GM12878 (cell line): ENCODE data around the gene PITPNB. TPM values are rescaled to one million over a fixed set of nuclear protein-coding genes. Genes with fewer than 3 reads are reported as not detected.

Source experiments
- ATAC-seq: fragments of 200-7000 bp; cut with Tn5 transposase; 3 replicates; pipeline ENCODE4 v1.9.1; 2020; ENCODE audit warnings: mild to moderate bottlenecking, moderate library complexity
- BruUV-seq: library from RNA; stranded (reverse); fragments of 400-500 nt; replicated peaks from 2 replicates; lab custom pipeline; 2021; lab: Mats Ljungman, UMichigan
- CTCF ChIA-PET: fragments of 300-600 bp; sonication (Branson Sonifier 250); formaldehyde crosslinking; extraction: SDS; loops from one replicate; lab custom pipeline; 2021; ENCODE audit warnings: inconsistent platforms; lab: Yijun Ruan, JAX
- POLR2A ChIA-PET: fragments of 350-600 bp; formaldehyde crosslinking; extraction: SDS; loops from one replicate; lab custom pipeline; 2021; ENCODE audit warnings: inconsistent platforms; lab: Charles Lee
- RAD21 ChIA-PET: fragments of 300-600 bp; sonication (Branson Sonifier 250); formaldehyde crosslinking; loops from one replicate; lab custom pipeline; 2023; ENCODE audit warnings: antibody characterized with exemption; ENCODE audit not compliant: unreplicated experiment; lab: Charles Lee
- SMC1A ChIA-PET: fragments of 300-600 bp; sonication (Branson Sonifier 250); formaldehyde crosslinking; loops from one replicate; lab custom pipeline; 2023; ENCODE audit not compliant: unreplicated experiment, uncharacterized antibody; lab: Charles Lee
- DNase-seq: peaks from one replicate; pipeline ENCODE4 v3.0.0-alpha.2; 2011; ENCODE audit warnings: low read depth, low spot score
- FAIRE-seq: peaks from 3 replicates; lab custom pipeline; 2011; peaks lifted over from hg19 to GRCh38; lab: Jason Lieb, UNC
- H2AFZ ChIP-seq: 2 replicates; pipeline ENCODE4 v1.6.0; 2011; ENCODE audit warnings: low read depth, low read length, control low read depth; ENCODE audit not compliant: control insufficient read depth
- H3K27ac ChIP-seq: 2 replicates; pipeline ENCODE4 v1.5.1; 2011; ENCODE audit warnings: control low read depth; ENCODE audit not compliant: control insufficient read depth, insufficient read depth
- H3K27me3 ChIP-seq, 2 experiments: replicated peaks in 1 of 2; 2 replicates each; pipeline versions ENCODE4 v1.6.0 to v1.6.1; 2011; ENCODE audit warnings: low read length in 1 of 2; ENCODE audit not compliant: control insufficient read depth in 2 of 2, insufficient read depth in 2 of 2
- H3K36me3 ChIP-seq, 2 experiments: 2 replicates each; pipeline ENCODE4 v1.5.1; 2011; ENCODE audit warnings: low read length in 1 of 2; ENCODE audit not compliant: control insufficient read depth in 2 of 2, insufficient read depth in 2 of 2
- H3K4me1 ChIP-seq: 2 replicates; pipeline ENCODE4 v1.6.1; 2011; ENCODE audit warnings: mild to moderate bottlenecking, low read length, moderate library complexity, mixed read lengths; ENCODE audit not compliant: control insufficient read depth, insufficient read depth
- H3K4me2 ChIP-seq: 2 replicates; pipeline ENCODE4 v1.6.0; 2011; ENCODE audit warnings: control low read depth; ENCODE audit not compliant: control insufficient read depth, insufficient read depth
- H3K4me3 ChIP-seq: fragments of 200-600 bp; sonication (generic); 2 replicates; pipeline ENCODE4 v1.5.1; 2016
- H3K79me2 ChIP-seq: 2 replicates; pipeline ENCODE4 v1.6.0; 2011; ENCODE audit warnings: low read length; ENCODE audit not compliant: control insufficient read depth, insufficient read depth
- H3K9ac ChIP-seq: 2 replicates; pipeline ENCODE4 v1.8.0; 2011; ENCODE audit warnings: low read length, control low read depth, mixed read lengths; ENCODE audit not compliant: control insufficient read depth, insufficient read depth
- H3K9me3 ChIP-seq: replicated peaks from 3 replicates; pipeline ENCODE4 v1.5.1; 2011; ENCODE audit warnings: mild to moderate bottlenecking, low read length; ENCODE audit not compliant: control insufficient read depth, insufficient read depth
- H4K20me1 ChIP-seq: 2 replicates; pipeline ENCODE4 v1.6.0; 2011; ENCODE audit not compliant: control insufficient read depth, insufficient read depth
- BCL11A ChIP-seq: IDR thresholded peaks from 2 replicates; pipeline ENCODE4 v1.6.1; 2011; ENCODE audit warnings: low read depth, low read length
- HDAC2 ChIP-seq: fragments of 200-600 bp; sonication (generic); IDR thresholded peaks from 2 replicates; pipeline ENCODE4 v1.6.1; 2017
- IKZF1 ChIP-seq: fragments of 450-650 bp; conservative IDR thresholded peaks from 2 replicates; pipeline ENCODE4 v1.6.1; 2017; ENCODE audit warnings: antibody characterized with exemption, mild to moderate bottlenecking
- MTA2 ChIP-seq: fragments of 450-650 bp; IDR thresholded peaks from 2 replicates; pipeline ENCODE4 v1.6.1; 2016; ENCODE audit warnings: low read depth, mild to moderate bottlenecking, moderate library complexity
- MYC ChIP-seq: IDR thresholded peaks from 2 replicates; pipeline ENCODE4 v1.6.1; 2011; ENCODE audit warnings: mild to moderate bottlenecking, low read length, moderate library complexity, inconsistent platforms; ENCODE audit not compliant: insufficient read depth, insufficient replicate concordance, insufficient read length, severe bottlenecking
- NFIC ChIP-seq: IDR thresholded peaks from 2 replicates; pipeline ENCODE4 v1.6.1; 2012; ENCODE audit warnings: low read depth, mild to moderate bottlenecking, inconsistent platforms, low read length, moderate library complexity
- PAX8 ChIP-seq: fragments of 450-650 bp; IDR thresholded peaks from 2 replicates; pipeline ENCODE4 v1.6.1; 2017; ENCODE audit warnings: mild to moderate bottlenecking, moderate library complexity
- RBBP5 ChIP-seq: fragments of 200-600 bp; sonication (generic); conservative IDR thresholded peaks from 2 replicates; pipeline ENCODE4 v1.6.1; 2016
- SREBF1 ChIP-seq: IDR thresholded peaks from 2 replicates; pipeline ENCODE4 v1.6.1; 2012; ENCODE audit warnings: mild to moderate bottlenecking, low read length
- TAF1 ChIP-seq: IDR thresholded peaks from 2 replicates; pipeline ENCODE4 v1.6.1; 2011; ENCODE audit warnings: mild to moderate bottlenecking, low read depth, low read length, borderline replicate concordance
- WGBS: methylation state at CpG from one replicate; pipeline ENCODE4 v1.1.6; 2016; ENCODE audit warnings: low lambda C conversion rate; ENCODE audit not compliant: insufficient replicate concordance, insufficient coverage; ENCODE audit errors: missing lambda C conversion rate; 5-methylcytosine and 5-hydroxymethylcytosine counted together
- in situ Hi-C: fragments of 300-500 bp; cut with MboI; formaldehyde crosslinking; loops from 9 replicates; pipeline ENCODE4 v1.14.3; 2018; ENCODE audit warnings: mixed read lengths
- intact Hi-C: fragments of 100-400 bp; cut with micrococcal nuclease; formaldehyde crosslinking; loops from one replicate; pipeline ENCODE4 v1.14.2; 2022; ENCODE audit not compliant: unreplicated experiment
- polyA plus RNA-seq, 11 experiments: library from polyadenylated mRNA; depleted of rRNA in 4 of 11; unstranded in 6 of 11; stranded (reverse) in 5 of 11; fragments of >200 nt; fragmentation: Nextera tagmentation in 4 of 11; fragmentation: Illumina TruSeq in 1 of 11; extraction: Ambion mirVana in 4 of 11; extraction: Trizol in 1 of 11; gene quantifications; 1 replicate in 1 of 11; 2 replicates in 10 of 11; pipeline versions ENCODE4 v1.2.1 to v1.2.3, GENCODE V29; 2011 to 2016; ENCODE audit warnings: inconsistent platforms in 2 of 11, missing spikeins in 2 of 11, low read depth in 1 of 11
- total RNA-seq, 4 experiments: library from RNA; depleted of rRNA in 3 of 4; stranded (reverse); fragments of >200 nt in 3 of 4; fragmentation: Illumina TruSeq in 1 of 4; extraction: Trizol in 1 of 4; gene quantifications; 2 replicates each; pipeline versions ENCODE4 v1.2.1 to v1.2.3, GENCODE V29; 2013 to 2021
- TF ChIP-seq, protein P1 (sequence below): fragments of 450-650 bp; IDR thresholded peaks from 2 replicates; pipeline ENCODE4 v1.6.1; 2014; ENCODE audit warnings: mild to moderate bottlenecking
- TF ChIP-seq, protein P2 (sequence below): IDR thresholded peaks from 2 replicates; pipeline ENCODE4 v1.6.1; 2012; ENCODE audit warnings: improper control_type of control experiment, low read depth, low read length; ENCODE audit not compliant: insufficient replicate concordance
- TF ChIP-seq, protein P3 (sequence below): fragments of 450-650 bp; IDR thresholded peaks from 2 replicates; pipeline ENCODE4 v1.6.1; 2017; ENCODE audit warnings: borderline replicate concordance
- TF ChIP-seq, protein P4 (sequence below): fragments of 450-650 bp; IDR thresholded peaks from 2 replicates; pipeline ENCODE4 v1.6.1; 2017; ENCODE audit warnings: mild to moderate bottlenecking, low read depth, inconsistent platforms; ENCODE audit not compliant: poor library complexity, severe bottlenecking

PITPNB gene
- total and polyA plus RNA-seq, 10 of the 15 experiments (the other 5 are each of a cell fraction or from before 2014, with no cell fraction given), result 19.7 to 116 (median 64.9) TPM

DNA sequence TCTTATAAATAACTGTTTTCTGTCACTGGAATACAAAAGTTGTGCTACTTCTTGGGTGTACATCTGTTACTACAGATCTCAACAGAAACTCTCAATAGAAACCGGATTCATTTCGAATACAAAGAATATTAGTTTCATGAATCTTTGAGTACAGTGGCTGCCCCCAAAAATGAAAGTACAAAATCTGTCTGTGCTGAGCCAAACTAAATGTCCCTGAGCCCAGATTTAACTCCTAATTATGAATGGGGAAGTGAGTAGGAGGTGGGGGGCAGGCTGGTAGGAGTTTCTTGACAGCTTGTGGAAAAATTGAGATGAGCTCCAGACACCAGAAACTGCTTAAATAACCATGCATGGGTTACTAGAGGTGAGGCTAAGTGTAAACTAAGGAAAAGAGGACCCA, 41.6 kb downstream of the PITPNB start:
- Histone ChIP-seq H3K4me1 (peaks cover 38% of the 10 kb centered on the region), H3K4me3 (no peak overlapping the region), H3K27ac (no peak overlapping the region), H2AFZ (no peak overlapping the region), H3K36me3 (peaks cover 3 to 16% of the 10 kb centered on the region in 2 experiments), H3K9ac (no peak overlapping the region), H3K79me2 (peaks cover 9% of the 10 kb centered on the region), H3K27me3 (no peaks in the 10 kb centered on the region), H3K9me3 (no peaks in the 10 kb centered on the region), H4K20me1 (peaks cover 5% of the 10 kb centered on the region), H3K4me2 (peak overlapping the region; percentile 57; the same call in 1 of the 2 replicates)
- intact Hi-C loops (no loop called here), in situ Hi-C loops (no loop called here)
- FAIRE-seq, result peak; percentile 64
- peak; percentile 41 for DNase-seq
- ChIA-PET CTCF (interaction anchor here (0.6 to 4.8 kb wide), 11 partner anchors 9 to 1543 kb away, joined by 3 to 87 read pairs (median 3); partner anchors contain the start of gene PITPNB), SMC1A (interaction anchor here (0.7 to 1.7 kb wide), 6 partner anchors 9 to 42 kb away, joined by 3 to 9 read pairs (median 5); partner anchors contain the start of gene PITPNB), POLR2A (interaction anchor here (0.6 kb wide), 1 partner anchor 16 kb away, joined by 4 read pairs; no protein-coding TSS in a partner anchor), RAD21 (interaction anchor here (1.0 to 1.1 kb wide), 2 partner anchors 11 to 114 kb away, joined by 3 to 4 read pairs; no protein-coding TSS in a partner anchor)
- no TSS peak for BruUV-seq
- 0% methylated on average over 2 of the region's 2 CpGs for WGBS
- ATAC-seq, result peak; percentile 69
- TF ChIP-seq, protein P1, sequence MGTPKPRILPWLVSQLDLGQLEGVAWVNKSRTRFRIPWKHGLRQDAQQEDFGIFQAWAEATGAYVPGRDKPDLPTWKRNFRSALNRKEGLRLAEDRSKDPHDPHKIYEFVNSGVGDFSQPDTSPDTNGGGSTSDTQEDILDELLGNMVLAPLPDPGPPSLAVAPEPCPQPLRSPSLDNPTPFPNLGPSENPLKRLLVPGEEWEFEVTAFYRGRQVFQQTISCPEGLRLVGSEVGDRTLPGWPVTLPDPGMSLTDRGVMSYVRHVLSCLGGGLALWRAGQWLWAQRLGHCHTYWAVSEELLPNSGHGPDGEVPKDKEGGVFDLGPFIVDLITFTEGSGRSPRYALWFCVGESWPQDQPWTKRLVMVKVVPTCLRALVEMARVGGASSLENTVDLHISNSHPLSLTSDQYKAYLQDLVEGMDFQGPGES, result no peak
- no peak for TF ChIP-seq PAX8
- TF ChIP-seq IKZF1, result peak; percentile 61
- TF ChIP-seq, protein P2, sequence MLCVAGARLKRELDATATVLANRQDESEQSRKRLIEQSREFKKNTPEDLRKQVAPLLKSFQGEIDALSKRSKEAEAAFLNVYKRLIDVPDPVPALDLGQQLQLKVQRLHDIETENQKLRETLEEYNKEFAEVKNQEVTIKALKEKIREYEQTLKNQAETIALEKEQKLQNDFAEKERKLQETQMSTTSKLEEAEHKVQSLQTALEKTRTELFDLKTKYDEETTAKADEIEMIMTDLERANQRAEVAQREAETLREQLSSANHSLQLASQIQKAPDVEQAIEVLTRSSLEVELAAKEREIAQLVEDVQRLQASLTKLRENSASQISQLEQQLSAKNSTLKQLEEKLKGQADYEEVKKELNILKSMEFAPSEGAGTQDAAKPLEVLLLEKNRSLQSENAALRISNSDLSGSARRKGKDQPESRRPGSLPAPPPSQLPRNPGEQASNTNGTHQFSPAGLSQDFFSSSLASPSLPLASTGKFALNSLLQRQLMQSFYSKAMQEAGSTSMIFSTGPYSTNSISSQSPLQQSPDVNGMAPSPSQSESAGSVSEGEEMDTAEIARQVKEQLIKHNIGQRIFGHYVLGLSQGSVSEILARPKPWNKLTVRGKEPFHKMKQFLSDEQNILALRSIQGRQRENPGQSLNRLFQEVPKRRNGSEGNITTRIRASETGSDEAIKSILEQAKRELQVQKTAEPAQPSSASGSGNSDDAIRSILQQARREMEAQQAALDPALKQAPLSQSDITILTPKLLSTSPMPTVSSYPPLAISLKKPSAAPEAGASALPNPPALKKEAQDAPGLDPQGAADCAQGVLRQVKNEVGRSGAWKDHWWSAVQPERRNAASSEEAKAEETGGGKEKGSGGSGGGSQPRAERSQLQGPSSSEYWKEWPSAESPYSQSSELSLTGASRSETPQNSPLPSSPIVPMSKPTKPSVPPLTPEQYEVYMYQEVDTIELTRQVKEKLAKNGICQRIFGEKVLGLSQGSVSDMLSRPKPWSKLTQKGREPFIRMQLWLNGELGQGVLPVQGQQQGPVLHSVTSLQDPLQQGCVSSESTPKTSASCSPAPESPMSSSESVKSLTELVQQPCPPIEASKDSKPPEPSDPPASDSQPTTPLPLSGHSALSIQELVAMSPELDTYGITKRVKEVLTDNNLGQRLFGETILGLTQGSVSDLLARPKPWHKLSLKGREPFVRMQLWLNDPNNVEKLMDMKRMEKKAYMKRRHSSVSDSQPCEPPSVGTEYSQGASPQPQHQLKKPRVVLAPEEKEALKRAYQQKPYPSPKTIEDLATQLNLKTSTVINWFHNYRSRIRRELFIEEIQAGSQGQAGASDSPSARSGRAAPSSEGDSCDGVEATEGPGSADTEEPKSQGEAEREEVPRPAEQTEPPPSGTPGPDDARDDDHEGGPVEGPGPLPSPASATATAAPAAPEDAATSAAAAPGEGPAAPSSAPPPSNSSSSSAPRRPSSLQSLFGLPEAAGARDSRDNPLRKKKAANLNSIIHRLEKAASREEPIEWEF, result no peak
- TF ChIP-seq, protein P3, sequence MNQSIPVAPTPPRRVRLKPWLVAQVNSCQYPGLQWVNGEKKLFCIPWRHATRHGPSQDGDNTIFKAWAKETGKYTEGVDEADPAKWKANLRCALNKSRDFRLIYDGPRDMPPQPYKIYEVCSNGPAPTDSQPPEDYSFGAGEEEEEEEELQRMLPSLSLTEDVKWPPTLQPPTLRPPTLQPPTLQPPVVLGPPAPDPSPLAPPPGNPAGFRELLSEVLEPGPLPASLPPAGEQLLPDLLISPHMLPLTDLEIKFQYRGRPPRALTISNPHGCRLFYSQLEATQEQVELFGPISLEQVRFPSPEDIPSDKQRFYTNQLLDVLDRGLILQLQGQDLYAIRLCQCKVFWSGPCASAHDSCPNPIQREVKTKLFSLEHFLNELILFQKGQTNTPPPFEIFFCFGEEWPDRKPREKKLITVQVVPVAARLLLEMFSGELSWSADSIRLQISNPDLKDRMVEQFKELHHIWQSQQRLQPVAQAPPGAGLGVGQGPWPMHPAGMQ, result no peak
- 0 out of 2 replicates have a peak, but pooled peaks have one; percentile 16 for TF ChIP-seq NFIC
- TF ChIP-seq HDAC2, result no peak
- no peak for TF ChIP-seq SREBF1
- no peak for TF ChIP-seq BCL11A
- TF ChIP-seq TAF1, result no peak
- no peak for TF ChIP-seq MYC
- TF ChIP-seq, protein P4, sequence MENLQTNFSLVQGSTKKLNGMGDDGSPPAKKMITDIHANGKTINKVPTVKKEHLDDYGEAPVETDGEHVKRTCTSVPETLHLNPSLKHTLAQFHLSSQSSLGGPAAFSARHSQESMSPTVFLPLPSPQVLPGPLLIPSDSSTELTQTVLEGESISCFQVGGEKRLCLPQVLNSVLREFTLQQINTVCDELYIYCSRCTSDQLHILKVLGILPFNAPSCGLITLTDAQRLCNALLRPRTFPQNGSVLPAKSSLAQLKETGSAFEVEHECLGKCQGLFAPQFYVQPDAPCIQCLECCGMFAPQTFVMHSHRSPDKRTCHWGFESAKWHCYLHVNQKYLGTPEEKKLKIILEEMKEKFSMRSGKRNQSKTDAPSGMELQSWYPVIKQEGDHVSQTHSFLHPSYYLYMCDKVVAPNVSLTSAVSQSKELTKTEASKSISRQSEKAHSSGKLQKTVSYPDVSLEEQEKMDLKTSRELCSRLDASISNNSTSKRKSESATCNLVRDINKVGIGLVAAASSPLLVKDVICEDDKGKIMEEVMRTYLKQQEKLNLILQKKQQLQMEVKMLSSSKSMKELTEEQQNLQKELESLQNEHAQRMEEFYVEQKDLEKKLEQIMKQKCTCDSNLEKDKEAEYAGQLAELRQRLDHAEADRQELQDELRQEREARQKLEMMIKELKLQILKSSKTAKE, result peak; percentile 59
- no peak for TF ChIP-seq RBBP5
- peak; percentile 49; the same call in 1 of the 2 replicates for TF ChIP-seq MTA2
